Measurements from ENCODE around the gene TCP10L. TPM values are rescaled to one million over a fixed set of nuclear protein-coding genes. Genes with fewer than 3 reads are reported as not detected.

Gene TCP10L
- total and polyA plus RNA-seq, 2 of the 4 experiments (the other 2 are of a cell fraction): 0.09 TPM; not detected in 1

GRCh38 chr21:32587651-32588050, 2.3 kb upstream of the TCP10L start:
- WGBS, 2 experiments (ENCODE audit: extremely low coverage in 2 of 2, insufficient read length in 1 of 2): no CpG with 5 or more reads among the region's 5 CpGs
- H2BK5ac ChIP-seq (ENCODE audit: low read depth, low read length, poor library complexity, severe bottlenecking): no peak overlapping the region
- no peaks in the 10 kb centered on the region for H3K4me1 ChIP-seq (ENCODE audit: control insufficient read depth, insufficient read depth, low read length)
- no peak overlapping the region for H3K56ac ChIP-seq (ENCODE audit: extremely low read depth, insufficient read depth, low read length)
- H4K20me1 ChIP-seq (ENCODE audit: insufficient read depth, low read length): no peaks in the 10 kb centered on the region
- no peak overlapping the region for H2AFZ ChIP-seq (replicated peaks; ENCODE audit: low read length, poor library complexity)
- in situ Hi-C loops (cut with MboI; ENCODE audit: low sequenced_read_pairs) (no loop called here), dilution Hi-C loops (cut with HindIII; ENCODE audit: low sequenced_read_pairs, unreplicated experiment) (no loop called here), intact Hi-C loops (cut with micrococcal nuclease) (no loop called here)
- no peak overlapping the region for H3K23ac ChIP-seq (ENCODE audit: low read depth, low read length)
- no peak overlapping the region for H3K27ac ChIP-seq (ENCODE audit: insufficient read depth, low read length)
- H3K4ac ChIP-seq (ENCODE audit: low read depth, low read length): no peak overlapping the region
- no peak overlapping the region for H3K4me3 ChIP-seq (ENCODE audit: insufficient read depth, low read depth, low read length)
- H3K27me3 ChIP-seq (ENCODE audit: control insufficient read depth, insufficient read depth, low read length): peaks cover 12% of the 10 kb centered on the region
- no peaks in the 10 kb centered on the region for H3K9me1 ChIP-seq (ENCODE audit: insufficient read depth, low read length)
- H3K18ac ChIP-seq (ENCODE audit: low read depth, low read length): no peak overlapping the region
- no peak overlapping the region for H2AK9ac ChIP-seq (replicated peaks; ENCODE audit: low read depth, low read length, poor library complexity)
- no TSS peak for BruUV-seq (replicated peaks)
- no peak overlapping the region for H4K8ac ChIP-seq (ENCODE audit: low read depth in 2 of 2, low read length in 2 of 2)
- no peak overlapping the region for H2BK120ac ChIP-seq (ENCODE audit: low read depth, low read length)
- H3K9ac ChIP-seq (ENCODE audit: low read depth, low read length): no peak overlapping the region
- no peak for TF ChIP-seq ELK1 (IDR thresholded peaks at IDR 0.05; ENCODE audit: borderline replicate concordance, low read depth, low read length)
- no peak for TF ChIP-seq MAFK (IDR thresholded peaks at IDR 0.05; ENCODE audit: low read depth, low read length)
- TF ChIP-seq SMC3 (IDR thresholded peaks at IDR 0.05; ENCODE audit: low read depth, low read length): no peak
- no peak for TF ChIP-seq POLR2A (IDR thresholded peaks at IDR 0.05; ENCODE audit: low read depth, low read length)
- no peak for TF ChIP-seq CTCF (conservative IDR thresholded peaks at IDR 0.05; ENCODE audit: low read depth, low read length)
- DNase-seq (no peak), ATAC-seq (ENCODE audit: low read depth) (no peak)
- H2AK5ac ChIP-seq (ENCODE audit: low read depth, low read length): no peak overlapping the region
- CTCF ChIA-PET: interaction anchor here (0.6 kb wide), 1 partner anchor 215 kb away, joined by 4 read pairs; no protein-coding TSS in a partner anchor
- no peak overlapping the region for H2BK20ac ChIP-seq (ENCODE audit: low read depth, low read length)
- no peak overlapping the region for H3K4me2 ChIP-seq (ENCODE audit: low read depth, low read length)
- no peak overlapping the region for H4K5ac ChIP-seq (ENCODE audit: low read depth, low read length)
- H3K79me1 ChIP-seq (ENCODE audit: low read depth in 1 of 2, low read length in 2 of 2): no peaks in the 10 kb centered on the region
- H4K91ac ChIP-seq (ENCODE audit: insufficient read depth, low read depth, low read length): no peak overlapping the region
- no peak overlapping the region for H3K14ac ChIP-seq (replicated peaks; ENCODE audit: low read depth, low read length)
- H3K36me3 ChIP-seq (ENCODE audit: control insufficient read depth, insufficient read depth, low read length): no peaks in the 10 kb centered on the region
- H3K9me3 ChIP-seq (ENCODE audit: control insufficient read depth, insufficient read depth, low read length): no peaks in the 10 kb centered on the region
- POLR2A ChIA-PET (ENCODE audit: unreplicated experiment): no interaction called here
- H2BK15ac ChIP-seq (ENCODE audit: low read depth, low read length): no peak overlapping the region

All from IMR-90 (cell line).